H1 (cell line): ENCODE data around the gene NKTR. TPM values are rescaled to one million over a fixed set of nuclear protein-coding genes. Genes with fewer than 3 reads are reported as not detected.

Experiments used
- KDM1A ChIP-seq: fragments of 200-600, 300-600 bp; sonication (generic); IDR thresholded peaks from 2 replicates; pipeline ENCODE4 v1.7.1; 2016; ENCODE audit warnings: mild to moderate bottlenecking, low read length, borderline replicate concordance
- polyA plus RNA-seq, 7 experiments: library from polyadenylated mRNA; depleted of rRNA in 3 of 7; stranded (reverse) in 5 of 7; unstranded in 2 of 7; fragments of >200 nt in 5 of 7; fragments of 200-250 nt in 2 of 7; gene quantifications; 1 replicate in 5 of 7; 2 replicates in 1 of 7; 4 replicates in 1 of 7; pipeline versions ENCODE4 v1.2.1 to v1.2.3, GENCODE V29; 2011 to 2013; ENCODE audit warnings: missing spikeins in 2 of 7, mixed read lengths in 2 of 7
- total RNA-seq: library from RNA; stranded (reverse); fragmentation: NEBNext Ultra II Directional; extraction: Animal tissue kit (Norgen Biotek cat#: 25700); gene quantifications from 2 replicates; pipeline ENCODE4 v1.2.1, GENCODE V29; 2021

NKTR gene
- total and polyA plus RNA-seq, 2 of the 8 experiments (the other 6 are each of a cell fraction or from before 2014, with no cell fraction given), result 24.1 to 62.2 TPM

GRCh38 chr3:42670670-42671069 lies 70.2 kb downstream of the NKTR start (continued):
- TF ChIP-seq KDM1A, result no peak
